Left cardiac atrium (tissue), 4 donors: ENCODE measurements around the gene MSLN. TPM values are rescaled to one million over a fixed set of nuclear protein-coding genes. Genes with fewer than 3 reads are reported as not detected.
A peak's percentile ranks its signal among the peaks of the same experiment; 100 is the strongest.

Experiments
- ATAC-seq, 2 donors: fragments of 200-7000 bp; cut with Tn5 transposase; one replicate each; pipeline ENCODE4 v1.9.1; 2020; ENCODE audit warnings: mild to moderate bottlenecking in 2 of 2, moderate library complexity in 2 of 2
- DNase-seq: peaks from one replicate; pipeline ENCODE4 v3.0.0-alpha.2; 2020
- intact Hi-C, 2 donors: fragments of 100-400 bp; cut with DNase I; formaldehyde crosslinking; loops; one replicate each; pipeline versions ENCODE4 v1.14.1 to v1.15.1; 2022 to 2023
- total RNA-seq, 2 donors: library from RNA; stranded (reverse); fragmentation: NEBNext Ultra II Directional; extraction: Animal tissue kit (Norgen Biotek cat#: 25700); gene quantifications; one replicate each; pipeline ENCODE4 v1.2.1, GENCODE V29; 2021
- donor health status: DM: no; HTN: yes; CAD: no.
- donor health status: DM: no; HTN: yes; CAD: no; lungs with severe emphysema.
- donor health status: DM: yes; HTN: yes; CAD: no.
- donor health status: Dilated cardiomyopathy.

Gene MSLN
- total RNA-seq, 2 donors from 2014 or later: 12.6 to 13.0 TPM

DNA sequence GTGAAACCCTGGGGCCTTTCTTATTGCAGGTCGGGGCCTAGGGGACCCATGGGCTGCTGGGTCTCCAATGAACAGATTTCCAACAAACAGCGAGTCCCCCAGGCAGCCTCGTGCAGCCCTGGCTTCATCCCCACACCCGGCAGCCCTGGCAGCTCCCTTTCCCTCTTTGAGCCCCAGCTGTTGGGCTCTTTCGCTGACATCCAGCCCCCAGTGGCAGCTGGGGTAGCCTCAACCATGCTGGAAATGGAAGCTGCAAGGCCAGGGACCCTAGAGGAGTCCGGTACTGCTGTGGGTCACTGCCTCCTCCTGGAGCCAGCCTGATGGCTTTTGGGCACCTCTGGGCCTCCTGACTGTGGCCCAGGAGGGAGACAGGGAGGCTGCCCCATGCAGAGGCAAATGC is 21.7 kb downstream of the MSLN start:
- intact Hi-C loops: no loop called here
- no peak for DNase-seq
- ATAC-seq: no peak

DNA sequence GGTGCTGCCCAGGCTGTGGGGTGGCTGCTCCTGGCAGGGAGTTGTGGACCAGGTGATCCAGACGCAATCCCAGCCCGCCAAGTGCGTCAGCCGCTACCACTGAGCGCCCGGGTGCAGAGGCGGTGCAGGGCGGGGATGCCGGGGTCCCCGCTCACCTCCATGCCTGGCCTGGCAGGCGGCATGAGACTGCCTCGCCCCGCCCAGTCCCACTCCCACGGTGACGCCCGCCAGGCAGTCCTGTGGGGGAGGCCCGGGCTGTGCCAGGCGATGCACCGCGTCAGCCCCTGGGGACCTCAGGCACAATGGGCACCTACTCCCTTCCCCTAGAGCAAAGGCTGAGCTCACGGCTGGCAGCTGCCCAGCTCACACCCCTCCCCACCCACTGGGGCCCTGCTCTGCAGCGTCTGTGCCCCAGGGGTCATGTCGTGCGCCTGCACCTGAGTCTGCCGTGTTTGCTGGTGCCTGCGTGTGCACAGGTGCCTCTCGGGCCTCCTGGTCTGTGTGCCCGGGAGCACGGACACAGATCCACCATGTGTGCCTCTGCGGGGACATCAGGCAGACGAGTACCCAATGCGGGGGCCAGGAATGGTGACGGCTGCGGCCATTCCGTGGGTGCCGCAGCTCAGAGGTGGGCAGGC is 22.4 kb downstream of the MSLN start:
- ATAC-seq: no peak
- intact Hi-C loops: no loop called here
- no peak for DNase-seq

DNA sequence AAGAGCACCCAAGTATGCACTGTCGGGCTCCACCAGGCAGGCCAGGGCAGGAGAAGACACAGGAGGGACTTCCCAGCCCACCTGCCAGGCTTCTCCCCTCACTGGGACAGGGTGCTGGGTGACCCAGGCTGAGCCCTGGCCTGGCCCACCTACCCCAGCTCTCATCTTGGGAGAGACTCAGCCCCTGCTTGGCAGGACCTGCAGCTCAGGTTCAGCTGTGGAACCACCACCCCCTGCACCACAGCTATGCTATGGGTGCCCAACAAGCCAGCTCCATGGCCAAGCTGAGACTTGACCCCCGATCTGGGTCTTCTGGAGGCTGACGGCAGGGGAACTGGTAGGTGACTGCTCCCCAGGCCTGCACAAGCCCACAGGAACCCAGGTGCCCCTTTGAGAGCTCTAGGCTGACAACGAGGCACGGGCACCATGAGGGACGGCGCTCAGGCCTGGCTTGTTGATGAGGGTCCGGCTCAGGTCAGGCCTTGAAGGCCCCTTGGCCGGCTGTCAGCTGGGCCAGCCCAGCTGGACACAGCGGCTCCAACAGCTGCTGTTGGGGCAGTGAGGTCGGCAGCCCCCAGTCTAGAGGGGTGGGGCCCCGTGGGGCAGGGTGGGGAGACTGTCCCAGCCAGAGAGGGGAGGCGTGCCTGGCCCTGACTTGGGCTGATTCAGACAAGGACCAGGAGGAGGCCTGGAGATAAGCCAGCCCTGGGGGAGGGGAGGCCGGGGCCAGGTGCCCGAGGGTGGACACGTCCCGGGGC is 23.0 kb downstream of the MSLN start:
- DNase-seq (peak; percentile 50), ATAC-seq (peak in 1 of 2 donors; percentile 4)

DNA sequence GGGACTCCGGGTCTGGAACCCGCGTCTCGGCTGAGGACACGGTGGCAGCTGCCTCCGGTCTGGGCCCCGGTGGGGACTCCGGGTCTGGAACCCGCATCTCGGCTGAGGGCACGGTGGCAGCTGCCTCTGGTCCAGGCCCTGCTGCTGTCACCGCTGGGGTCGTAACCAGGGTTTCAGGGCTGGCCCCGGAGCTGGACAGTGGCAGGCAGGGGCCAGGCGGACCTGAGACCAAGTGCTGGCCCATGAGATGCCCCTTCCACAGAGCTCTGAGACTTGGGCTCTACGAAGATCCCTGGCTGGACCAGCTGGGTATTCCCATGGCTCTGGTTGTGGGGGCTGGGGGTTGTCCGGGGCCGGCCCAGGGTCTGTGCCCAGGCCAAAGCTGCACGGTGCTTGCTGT is 23.9 kb downstream of the MSLN start:
- ATAC-seq (no peak), DNase-seq (no peak)
- intact Hi-C loops: no loop called here

More for the DNA sequence above, 23.0 kb downstream of the MSLN start:
- intact Hi-C loops: no loop called here

DNA sequence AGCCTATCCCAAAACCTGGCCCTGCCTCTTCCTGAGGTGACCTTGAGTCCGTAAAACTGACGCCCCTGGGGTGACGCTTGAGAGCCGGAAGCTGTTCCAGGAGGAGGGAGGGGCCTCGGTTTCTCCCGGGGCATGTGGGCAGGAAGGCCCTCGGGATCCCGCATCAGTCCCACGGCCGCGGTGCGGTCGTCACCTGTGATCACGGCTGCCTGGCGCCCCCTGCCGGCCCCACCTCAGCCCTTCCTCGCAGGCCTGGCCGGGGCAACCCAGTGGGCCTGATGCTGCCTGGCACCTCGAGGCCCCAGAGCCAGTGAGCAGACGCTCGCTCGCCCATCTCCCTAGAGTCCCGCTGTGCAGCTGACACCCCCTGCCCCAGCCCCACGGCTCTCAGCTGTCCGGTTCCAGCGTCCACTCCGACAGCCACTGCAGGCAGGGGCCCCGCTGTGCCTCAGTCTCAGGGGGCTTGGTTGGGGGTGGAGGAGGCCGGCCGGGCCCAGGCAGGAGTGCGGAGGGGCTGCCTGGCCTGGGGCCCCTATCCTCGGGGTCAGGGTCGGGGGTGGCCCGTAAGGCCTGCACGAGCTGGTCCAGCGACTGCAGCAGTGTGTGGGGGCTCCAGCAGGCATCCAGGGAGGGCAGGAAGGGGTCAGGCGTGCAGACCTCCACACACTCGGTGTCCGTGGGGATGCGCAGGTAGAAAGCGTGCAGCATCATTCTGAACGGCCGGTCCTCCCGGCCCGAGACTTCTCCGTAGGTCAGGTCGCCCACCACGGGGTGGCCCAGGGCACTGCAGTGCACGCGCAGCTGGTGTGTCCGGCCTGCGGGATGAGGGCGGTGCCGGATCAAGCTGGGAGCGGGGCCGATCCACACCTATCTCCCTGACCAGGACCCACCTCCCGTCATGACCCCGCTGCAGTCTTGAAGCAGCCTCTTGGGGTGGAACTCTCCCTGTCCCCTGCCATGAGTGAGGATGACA is 25.3 kb downstream of the MSLN start:
- intact Hi-C loops: loop anchor here (1.0 to 5.0 kb wide), 2 partner anchors 74 to 75 kb away; no protein-coding TSS in a partner anchor
- ATAC-seq (peak; percentile 12 to 31), DNase-seq (peak; percentile 78)

DNA sequence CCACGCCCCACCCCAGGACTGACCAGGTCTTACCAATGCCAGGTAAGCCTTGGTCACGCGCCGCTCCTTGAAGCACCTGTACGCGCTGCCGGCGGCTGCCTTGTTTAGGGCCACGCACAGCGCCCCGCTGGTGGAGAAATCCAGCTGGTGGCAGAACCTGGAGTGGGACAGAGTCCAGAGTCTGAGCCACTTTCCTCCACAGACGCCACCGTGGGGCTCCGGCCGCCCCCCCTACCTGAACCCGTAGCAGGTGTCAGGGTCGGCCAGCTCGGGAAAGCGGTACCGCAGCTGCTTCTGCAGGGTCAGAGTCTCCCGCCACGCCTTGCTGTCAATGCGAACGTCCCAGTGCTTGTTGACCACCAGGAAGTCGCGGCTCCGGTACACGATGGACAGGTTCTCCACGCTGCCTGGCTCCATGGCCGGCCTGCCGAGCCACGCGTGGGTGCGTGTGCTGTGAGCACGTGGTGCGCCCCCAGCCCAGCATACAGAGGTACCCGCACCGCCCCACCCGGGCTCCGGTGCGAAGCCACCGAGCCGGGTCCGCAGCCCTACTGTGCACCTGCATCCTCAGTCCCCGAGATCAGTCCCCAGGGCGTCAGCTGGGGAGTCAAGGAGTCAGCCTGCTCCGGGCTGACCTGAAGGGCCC is 26.9 kb downstream of the MSLN start:
- DNase-seq (no peak), ATAC-seq (no peak)
- intact Hi-C loops: loop anchor here in 1 of 2 donors (5.0 kb wide), 1 partner anchor 75 kb away; no protein-coding TSS in a partner anchor

DNA sequence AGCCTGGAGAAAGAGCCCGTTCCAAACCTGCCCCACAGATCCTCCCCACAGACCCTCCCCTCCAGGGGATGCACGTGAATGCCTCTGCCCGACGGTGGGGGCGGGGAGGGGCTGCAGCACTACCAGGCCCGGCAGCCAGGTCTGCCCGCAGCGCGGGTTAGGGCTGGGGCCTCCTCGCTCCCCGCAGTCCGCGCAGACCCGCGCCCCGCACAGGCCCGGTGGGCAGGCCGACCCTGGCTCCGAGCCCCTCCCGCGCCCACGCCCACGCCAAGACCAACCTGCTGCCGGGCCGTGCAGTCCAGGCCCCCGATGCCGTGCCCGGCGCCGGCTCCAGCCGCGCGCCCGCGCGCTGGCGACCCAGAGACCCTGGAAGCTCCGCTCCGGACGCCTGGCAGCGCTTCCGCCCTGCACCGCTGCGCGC is 27.5 kb downstream of the MSLN start, which contains the start of gene RPUSD1:
RPUSD1 (minus strand) TSS at position 404 of the 421 bp plus-strand sequence. CDS start 644 bp downstream, outside the sequence.
- DNase-seq (peak; percentile 40), ATAC-seq (peak; percentile 4)
- intact Hi-C loops: loop anchor here in 1 of 2 donors (5.0 kb wide), 1 partner anchor 76 kb away; no protein-coding TSS in a partner anchor

DNA sequence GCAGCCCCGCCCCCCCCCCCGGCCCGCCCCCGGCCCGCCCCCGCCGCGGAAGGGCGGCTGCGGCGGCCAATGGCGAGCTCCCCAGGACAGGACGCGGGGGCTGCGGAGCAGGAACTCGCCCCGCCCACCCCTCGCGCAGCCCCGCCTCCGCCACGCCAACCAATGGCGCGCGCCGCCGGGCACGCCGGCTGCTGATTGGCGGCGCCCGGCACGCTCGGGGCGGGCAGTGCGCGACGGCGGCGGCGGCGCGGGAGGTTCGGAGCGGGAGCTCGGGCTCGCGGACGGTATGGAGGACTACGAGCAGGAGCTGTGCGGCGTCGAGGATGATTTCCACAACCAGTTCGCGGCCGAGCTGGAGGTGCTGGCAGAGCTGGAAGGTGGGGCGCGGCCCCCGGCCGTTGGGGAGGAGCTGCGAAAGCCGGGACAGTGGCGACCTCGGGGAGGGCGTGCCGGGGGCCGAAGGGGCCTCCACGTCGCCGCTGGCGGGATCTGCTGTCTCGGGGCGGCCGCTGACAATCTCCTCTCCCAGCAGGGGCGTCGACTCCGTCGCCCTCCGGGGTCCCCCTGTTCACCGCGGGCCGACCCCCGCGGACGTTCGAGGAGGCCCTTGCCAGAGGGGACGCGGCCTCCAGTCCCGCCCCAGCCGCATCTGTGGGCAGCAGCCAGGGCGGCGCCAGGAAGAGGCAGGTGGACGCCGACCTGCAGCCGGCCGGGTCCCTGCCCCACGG is 28.0 kb downstream of the MSLN start, which contains the start of gene CHTF18:
CHTF18 (plus strand) TSS at position 222 of the 728 bp plus-strand sequence; CDS start at position 287, 65 bp downstream.
- DNase-seq (peak; percentile 91), ATAC-seq (peak; percentile 88 to 96)
- intact Hi-C loops: loop anchor here in 1 of 2 donors (5.0 kb wide), 1 partner anchor 76 kb away; no protein-coding TSS in a partner anchor

DNA sequence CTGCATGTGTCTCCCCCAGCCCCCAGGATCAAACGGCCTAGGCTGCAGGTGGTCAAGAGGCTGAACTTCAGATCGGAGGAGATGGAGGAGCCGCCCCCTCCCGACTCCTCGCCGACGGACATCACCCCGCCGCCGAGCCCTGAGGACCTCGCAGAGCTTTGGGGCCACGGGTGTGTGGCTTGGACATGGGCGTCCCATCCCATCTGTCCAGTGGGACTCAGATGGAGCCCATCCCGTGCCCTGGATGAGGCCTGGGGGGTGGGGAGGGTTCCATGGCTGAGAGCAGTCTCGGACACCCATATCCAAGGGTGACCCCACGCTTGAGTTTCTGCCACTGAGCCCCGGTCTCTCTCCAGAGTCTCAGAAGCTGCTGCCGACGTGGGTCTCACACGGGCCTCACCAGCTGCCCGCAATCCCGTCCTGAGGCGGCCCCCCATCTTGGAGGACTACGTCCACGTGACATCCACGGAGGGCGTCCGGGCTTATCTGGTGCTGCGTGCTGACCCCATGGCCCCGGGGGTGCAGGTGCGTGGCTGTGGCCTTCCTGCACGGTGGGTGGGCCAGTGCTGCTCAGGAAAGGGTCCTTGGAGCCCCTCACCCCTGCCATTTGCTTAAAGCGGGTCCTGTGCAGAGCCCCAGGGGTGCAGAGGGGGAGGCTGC is 28.8 kb downstream of the MSLN start:
- intact Hi-C loops: loop anchor here in 1 of 2 donors (5.0 kb wide), 1 partner anchor 77 kb away; no protein-coding TSS in a partner anchor
- ATAC-seq: no peak
- DNase-seq: no peak

DNA sequence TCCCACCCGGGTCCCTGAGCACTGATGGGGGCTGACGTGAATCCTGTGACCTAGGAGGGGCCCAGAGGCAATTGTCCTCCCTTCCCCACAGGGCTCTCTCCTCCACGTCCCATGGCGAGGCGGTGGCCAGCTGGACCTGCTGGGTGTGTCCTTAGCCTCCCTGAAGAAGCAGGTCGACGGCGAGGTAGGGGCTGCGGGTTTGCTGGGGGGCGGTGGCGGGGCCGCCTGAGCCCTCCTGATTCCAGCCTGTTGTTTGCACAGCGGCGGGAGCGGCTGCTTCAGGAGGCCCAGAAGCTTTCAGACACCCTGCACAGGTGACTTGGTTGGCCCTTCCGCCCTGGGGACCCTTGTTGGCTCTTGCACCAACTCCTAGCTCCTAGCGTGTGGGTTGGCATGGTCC is 29.6 kb downstream of the MSLN start:
- intact Hi-C loops: no loop called here
- no peak for ATAC-seq
- no peak for DNase-seq

DNA sequence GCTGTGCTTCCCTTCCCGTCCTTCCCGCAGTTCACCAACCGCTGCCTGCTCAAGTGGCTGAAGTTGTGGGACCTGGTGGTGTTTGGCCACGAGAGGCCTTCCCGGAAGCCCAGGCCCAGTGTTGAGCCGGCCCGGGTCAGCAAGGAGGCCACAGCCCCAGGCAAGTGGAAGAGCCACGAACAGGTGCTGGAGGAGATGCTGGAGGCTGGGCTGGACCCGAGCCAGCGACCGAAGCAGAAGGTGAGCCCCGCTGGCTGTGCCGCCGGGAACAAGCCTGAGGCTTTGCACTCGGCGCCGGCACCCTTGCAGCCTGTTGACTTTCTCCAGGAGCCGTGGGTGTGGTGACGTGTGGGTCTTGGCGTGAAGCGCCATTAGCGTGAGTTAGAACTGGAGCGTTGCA is 30.6 kb downstream of the MSLN start:
- intact Hi-C loops: no loop called here
- no peak for ATAC-seq
- no peak for DNase-seq

DNA sequence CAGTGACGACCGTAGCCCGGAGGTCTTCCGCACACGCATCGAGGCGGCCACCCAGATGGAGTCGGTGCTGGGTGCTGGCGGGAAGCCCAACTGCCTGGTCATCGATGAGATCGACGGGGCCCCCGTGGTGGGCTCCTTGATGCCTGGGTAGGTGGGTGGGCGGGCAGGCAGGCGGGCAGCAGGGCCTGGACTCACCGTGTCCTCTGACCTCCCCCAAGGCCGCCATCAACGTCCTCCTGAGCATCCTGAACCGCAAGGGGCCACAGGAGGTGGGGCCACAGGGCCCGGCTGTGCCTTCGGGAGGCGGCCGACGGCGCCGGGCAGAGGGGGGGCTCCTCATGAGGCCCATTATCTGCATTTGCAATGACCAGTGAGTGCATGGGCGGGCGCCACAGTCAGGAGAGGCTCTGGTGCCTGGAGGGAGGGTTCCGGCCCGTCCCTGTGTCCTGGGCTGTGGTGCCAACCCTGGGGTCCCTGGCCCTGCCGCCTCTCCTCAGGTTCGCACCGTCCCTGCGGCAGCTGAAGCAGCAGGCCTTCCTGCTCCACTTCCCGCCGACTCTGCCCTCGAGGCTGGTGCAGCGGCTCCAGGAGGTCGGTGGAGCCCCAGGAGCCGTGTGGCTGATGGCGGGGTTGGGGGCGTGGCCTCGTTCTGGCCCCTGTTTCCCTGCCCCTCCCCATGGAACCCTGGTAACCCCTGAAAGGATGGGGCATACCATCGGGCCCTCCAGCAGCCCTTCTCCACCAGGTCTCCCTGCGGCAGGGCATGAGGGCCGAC is 31.9 kb downstream of the MSLN start:
- no peak for ATAC-seq
- DNase-seq: no peak
- intact Hi-C loops: no loop called here

DNA sequence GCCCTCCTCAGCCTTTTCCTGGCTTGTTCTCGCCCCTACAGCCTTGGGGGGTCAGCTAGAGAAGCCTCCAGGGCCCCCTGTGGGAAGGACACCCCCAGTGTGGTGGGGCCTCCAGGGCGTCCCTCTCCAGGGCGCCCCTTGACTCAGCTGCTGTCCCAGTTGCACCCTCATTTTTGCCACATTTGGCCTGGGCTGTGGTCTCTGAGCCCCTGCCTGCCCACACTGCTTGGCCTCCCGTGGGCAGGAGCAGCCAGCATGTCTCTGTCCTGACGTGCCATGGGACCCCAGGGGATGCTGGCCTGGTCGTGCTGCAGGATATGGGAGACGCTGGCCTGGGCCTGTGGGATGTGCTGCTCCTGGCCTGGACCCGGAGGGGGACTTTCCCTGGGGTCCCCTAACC is 32.9 kb downstream of the MSLN start:
- DNase-seq (no peak), ATAC-seq (no peak)
- intact Hi-C loops: no loop called here

DNA sequence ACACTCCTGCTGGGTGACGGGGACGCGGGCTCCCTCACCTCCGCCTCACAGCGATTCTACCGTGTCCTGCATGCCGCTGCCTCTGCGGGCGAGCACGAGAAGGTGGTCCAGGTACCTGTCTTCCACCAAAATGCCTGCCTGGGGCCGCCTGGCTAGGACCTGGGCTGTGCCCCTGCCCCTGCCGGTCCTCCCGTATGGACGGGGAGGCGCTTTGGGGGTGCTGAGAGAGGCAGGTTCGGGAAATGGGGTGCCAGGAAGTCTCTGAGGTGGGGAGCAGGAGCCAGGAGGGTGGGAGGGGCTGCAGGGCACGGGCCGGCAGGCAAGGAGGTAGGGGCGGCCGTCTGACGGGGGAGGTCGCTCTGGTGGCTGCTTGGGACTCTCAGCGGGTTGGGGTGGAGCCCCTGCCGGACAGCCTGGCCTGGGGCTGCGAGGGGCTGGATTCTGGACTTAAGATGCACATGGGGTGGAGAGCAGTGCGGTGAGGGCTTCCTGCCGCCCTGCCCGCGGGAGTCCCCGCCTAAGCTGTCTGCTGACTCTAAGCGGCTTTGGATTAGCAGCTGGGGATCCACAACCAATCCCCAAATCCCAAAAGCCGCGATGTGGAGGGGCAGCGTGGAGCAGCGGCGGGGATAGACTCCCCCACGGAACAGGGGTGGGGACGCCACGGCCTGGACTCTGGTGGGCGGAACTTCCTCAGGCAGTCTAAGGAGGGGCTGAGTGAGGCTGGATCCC is 33.7 kb downstream of the MSLN start:
- intact Hi-C loops: no loop called here
- ATAC-seq (no peak), DNase-seq (no peak)

DNA sequence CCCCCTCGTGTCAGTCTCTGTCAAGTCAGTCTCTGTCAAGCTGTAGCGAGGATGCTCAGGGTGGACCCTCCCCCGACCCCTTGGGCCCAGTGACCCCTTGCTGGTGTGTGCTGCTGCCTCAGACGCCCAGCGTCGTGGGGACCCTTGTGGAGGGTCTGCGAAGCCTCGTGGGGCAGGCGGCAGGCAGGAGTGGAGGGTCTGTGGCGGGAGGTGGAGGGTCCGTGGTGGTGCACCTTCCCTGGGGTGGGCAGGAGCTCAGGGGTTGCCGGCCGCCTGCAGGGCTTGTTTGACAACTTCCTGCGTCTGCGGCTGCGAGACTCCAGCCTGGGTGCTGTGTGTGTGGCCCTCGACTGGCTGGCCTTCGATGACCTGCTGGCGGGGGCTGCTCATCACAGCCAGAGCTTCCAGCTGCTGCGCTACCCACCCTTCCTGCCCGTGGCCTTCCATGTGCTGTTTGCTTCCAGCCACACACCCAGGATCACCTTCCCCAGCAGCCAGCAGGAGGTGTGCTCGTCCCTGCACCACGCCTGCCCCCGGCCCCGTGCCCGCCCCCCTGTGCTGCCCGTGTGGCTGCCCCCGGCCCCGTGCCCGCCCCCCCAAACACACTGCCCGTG is 34.4 kb downstream of the MSLN start:
- intact Hi-C loops: no loop called here
- DNase-seq (no peak), ATAC-seq (no peak)
